ENCODE measurements around the gene F2RL3.
"Not testable (repeated sequence)": the region's sequence is repeated elsewhere in the genome, so short reads cannot be mapped to it uniquely, and the experiment has no call there.

F2RL3 gene

GRCh38 chr19:16874978-16875299 is 13.9 kb upstream of the F2RL3 start:
- not testable (repeated sequence) for DNase-seq (ENCODE audit: low spot score)

GRCh38 chr19:16875584-16876555 is 12.9 kb upstream of the F2RL3 start:
- no peak for DNase-seq (ENCODE audit: low spot score)

- DNase-seq (ENCODE audit: low spot score): no peak
Measured at GRCh38 chr19:16876904-16877361, 11.9 kb upstream of the F2RL3 start.

GRCh38 chr19:16877581-16877980 is 11.2 kb upstream of the F2RL3 start:
- DNase-seq (ENCODE audit: low spot score): no peak

GRCh38 chr19:16878181-16878965 is 10.4 kb upstream of the F2RL3 start:
- no peak for DNase-seq (ENCODE audit: low spot score)

GRCh38 chr19:16880884-16881554 is 7.8 kb upstream of the F2RL3 start:
- no peak for DNase-seq (ENCODE audit: low spot score)

GRCh38 chr19:16882146-16882545 is 6.7 kb upstream of the F2RL3 start:
- DNase-seq (ENCODE audit: low spot score): no peak

GRCh38 chr19:16883522-16883921 is 5.3 kb upstream of the F2RL3 start:
- DNase-seq (ENCODE audit: low spot score): no peak

- DNase-seq (ENCODE audit: low spot score): no peak
Measured at GRCh38 chr19:16885166-16885565, 3.6 kb upstream of the F2RL3 start.

- DNase-seq (ENCODE audit: low spot score): peak; percentile 11
Measured at GRCh38 chr19:16886305-16886880, 2.4 kb upstream of the F2RL3 start.

GRCh38 chr19:16887353-16888265 is 1.2 kb upstream of the F2RL3 start:
- no peak for DNase-seq (ENCODE audit: low spot score)

GRCh38 chr19:16889366-16889882 is 625 bp downstream of the F2RL3 start:
- DNase-seq (ENCODE audit: low spot score): no peak

GRCh38 chr19:16889883-16890460 is 1.2 kb downstream of the F2RL3 start:
- DNase-seq (ENCODE audit: low spot score): no peak

GRCh38 chr19:16890461-16891184 is 1.8 kb downstream of the F2RL3 start:
- no peak for DNase-seq (ENCODE audit: low spot score)

GRCh38 chr19:16891696-16892382 is 3.0 kb downstream of the F2RL3 start:
- DNase-seq (ENCODE audit: low spot score): no peak

GRCh38 chr19:16892436-16892835 is 3.6 kb downstream of the F2RL3 start:
- no peak for DNase-seq (ENCODE audit: low spot score)

- no peak for DNase-seq (ENCODE audit: low spot score)
Measured at GRCh38 chr19:16892868-16893685, 4.3 kb downstream of the F2RL3 start.

- no peak for DNase-seq (ENCODE audit: low spot score)
Measured at GRCh38 chr19:16893686-16893989, 4.8 kb downstream of the F2RL3 start.

Measured in RKO (cell line).